Left lobe of liver (tissue), 2 donors: ENCODE data around the gene GRAMD4. TPM values are rescaled to one million over a fixed set of nuclear protein-coding genes. Genes with fewer than 3 reads are reported as not detected.

Experiments used
- ATAC-seq: fragments of 200-7000 bp; cut with Tn5 transposase; one replicate; pipeline ENCODE4 v1.9.1; 2020; ENCODE audit warnings: mild to moderate bottlenecking, moderate library complexity
- DNase-seq: peaks from one replicate; pipeline ENCODE4 v3.0.0-alpha.2; 2020; ENCODE audit warnings: low spot score
- total RNA-seq: library from RNA; stranded (reverse); gene quantifications from one replicate; pipeline ENCODE4 v1.2.1, GENCODE V29; 2021
- donor health status: DM: no; HTN: no; CAD: no; lungs with moderate emphysema.
- donor health status: DM: no; HTN: yes; CAD: no.

Gene GRAMD4
- total RNA-seq, 1 donor from 2014 or later, result 42.5 TPM

DNA sequence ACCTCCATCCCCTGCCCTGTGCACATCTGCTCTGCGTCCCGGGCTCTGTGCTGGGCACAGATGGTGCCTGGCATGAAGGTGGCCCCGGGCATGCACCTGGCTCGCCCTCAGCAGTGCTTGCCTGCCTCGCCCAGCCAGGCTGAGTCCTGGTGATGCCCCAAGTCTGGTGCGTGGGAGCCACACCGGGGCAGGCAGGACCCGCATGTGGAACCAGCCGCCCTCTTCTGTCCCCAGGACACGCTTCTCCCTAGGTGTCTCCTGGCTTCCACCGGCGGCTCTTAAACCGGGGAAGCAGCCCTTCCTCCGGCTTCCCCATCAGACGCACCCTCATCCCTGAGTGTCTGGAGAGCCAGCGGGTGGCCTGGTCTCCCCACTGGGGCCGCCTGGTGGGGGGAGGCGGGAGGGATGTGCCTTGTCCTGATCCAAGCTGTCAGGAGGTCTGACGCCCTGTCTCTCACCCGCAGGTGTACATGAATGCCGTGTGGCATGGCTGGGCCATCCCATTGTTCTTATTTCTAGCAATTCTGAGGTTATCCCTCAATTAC, 45.0 kb downstream of the GRAMD4 start:
- no peak for DNase-seq
- no peak for ATAC-seq

DNA sequence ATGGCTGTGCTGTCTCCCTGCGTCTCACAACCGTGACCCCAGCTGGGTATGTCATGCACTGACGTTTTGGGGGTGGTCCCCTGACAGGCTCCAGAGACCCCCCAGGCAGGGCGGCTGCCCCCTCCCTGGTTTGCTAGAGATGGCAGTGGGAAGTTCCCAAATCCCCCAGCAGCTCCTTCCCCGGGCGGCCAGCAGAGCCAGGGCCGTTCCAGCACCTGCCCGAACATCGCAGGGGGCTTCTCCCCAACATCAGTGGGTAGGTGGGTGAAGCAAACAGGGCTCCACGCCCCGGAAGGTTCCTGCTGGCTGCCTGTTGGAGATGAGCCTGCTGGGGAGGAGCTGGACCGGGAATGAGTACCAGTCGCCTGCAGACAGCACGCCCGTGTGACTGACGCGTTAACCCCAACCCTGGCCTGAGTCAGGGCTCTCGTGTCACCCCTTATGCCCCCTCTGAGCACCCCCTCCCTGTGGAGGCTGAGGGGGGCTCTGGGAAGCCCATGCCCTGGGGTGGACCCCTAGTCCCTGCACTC, 45.6 kb downstream of the GRAMD4 start:
- no peak for DNase-seq

DNA sequence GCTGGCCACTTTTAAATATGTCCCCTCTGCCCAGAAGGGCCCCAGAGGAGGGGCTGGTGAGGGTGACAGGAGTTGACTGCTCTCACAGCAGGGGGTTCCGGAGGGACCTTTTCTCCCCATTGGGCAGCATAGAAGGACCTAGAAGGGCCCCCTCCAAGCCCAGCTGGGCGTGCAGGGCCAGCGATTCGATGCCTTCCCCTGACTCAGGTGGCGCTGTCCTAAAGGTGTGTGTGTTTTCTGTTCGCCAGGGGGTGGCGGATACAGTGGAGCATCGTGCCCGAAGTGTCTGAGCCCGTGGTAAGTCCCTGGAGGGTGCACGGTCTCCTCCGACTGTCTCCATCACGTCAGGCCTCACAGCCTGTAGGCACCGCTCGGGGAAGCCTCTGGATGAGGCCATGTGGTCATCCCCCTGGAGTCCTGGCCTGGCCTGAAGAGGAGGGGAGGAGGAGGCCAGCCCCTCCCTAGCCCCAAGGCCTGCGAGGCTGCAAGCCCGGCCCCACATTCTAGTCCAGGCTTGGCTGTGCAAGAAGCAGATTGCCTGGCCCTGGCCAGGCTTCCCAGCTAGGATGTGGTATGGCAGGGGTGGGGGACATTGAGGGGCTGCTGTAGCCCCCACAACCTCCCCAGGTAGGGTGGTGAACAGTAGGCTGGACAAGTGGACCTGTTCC, 46.5 kb downstream of the GRAMD4 start:
- DNase-seq, result no peak
- no peak for ATAC-seq

More for the DNA sequence above, 45.6 kb downstream of the GRAMD4 start:
- ATAC-seq, result no peak

DNA sequence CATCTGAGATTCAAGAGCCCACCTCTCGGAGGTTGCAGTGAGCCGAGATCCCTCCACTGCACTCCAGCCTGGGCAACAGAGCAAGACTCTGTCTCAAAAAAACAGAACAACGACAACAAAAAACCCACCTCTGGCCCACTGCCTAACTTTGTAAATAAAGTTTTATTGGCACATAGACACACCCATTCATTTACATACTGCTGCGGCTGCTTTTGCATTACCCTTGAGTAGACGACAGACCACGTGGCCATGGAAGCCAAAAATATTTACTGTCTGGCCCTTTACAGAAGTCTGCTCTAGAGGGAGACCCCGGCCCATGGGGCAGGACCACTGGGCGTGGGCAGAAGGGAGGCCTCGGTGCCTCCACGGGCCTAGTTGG, 47.0 kb downstream of the GRAMD4 start:
- DNase-seq (no peak), ATAC-seq (no peak)

DNA sequence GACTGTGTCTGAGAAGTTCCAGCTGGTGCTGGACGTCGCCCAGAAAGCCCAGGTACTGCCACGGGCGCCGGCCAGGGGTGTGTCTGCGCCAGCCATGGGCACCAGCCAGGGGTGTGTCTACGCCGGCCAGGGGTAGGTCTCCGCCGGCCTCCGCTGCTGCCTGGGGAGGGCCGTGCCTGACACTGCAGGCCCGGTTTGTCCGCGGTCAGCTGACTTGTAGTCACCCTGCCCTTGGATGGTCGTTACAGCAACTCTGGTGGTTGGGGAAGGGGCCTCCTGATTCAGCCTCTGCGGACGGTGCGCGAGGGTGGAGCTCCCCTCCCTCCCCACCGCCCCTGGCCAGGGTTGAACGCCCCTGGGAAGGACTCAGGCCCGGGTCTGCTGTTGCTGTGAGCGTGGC, 47.9 kb downstream of the GRAMD4 start:
- ATAC-seq, result no peak
- no peak for DNase-seq

DNA sequence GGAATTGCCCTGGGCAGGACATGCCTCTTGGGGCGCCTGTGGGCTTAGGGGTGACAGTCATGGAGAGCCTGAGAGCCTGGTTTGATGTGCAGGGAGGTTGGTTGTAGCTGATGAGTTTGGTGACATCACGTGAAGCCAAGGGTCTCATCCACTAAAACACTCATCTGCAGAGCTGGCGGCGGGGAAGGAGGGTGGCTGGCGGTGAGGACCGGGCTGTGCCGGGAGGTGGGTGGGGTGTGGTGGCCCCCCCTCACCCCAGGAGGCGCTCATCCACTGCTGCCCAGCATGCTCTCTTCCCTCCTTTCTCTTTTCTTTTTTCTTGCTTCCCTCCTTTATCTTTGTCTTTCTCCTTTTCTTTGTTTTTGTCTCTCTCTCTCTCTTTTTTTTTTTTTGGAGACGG, 49.0 kb downstream of the GRAMD4 start:
- ATAC-seq, result no peak
- no peak for DNase-seq

DNA sequence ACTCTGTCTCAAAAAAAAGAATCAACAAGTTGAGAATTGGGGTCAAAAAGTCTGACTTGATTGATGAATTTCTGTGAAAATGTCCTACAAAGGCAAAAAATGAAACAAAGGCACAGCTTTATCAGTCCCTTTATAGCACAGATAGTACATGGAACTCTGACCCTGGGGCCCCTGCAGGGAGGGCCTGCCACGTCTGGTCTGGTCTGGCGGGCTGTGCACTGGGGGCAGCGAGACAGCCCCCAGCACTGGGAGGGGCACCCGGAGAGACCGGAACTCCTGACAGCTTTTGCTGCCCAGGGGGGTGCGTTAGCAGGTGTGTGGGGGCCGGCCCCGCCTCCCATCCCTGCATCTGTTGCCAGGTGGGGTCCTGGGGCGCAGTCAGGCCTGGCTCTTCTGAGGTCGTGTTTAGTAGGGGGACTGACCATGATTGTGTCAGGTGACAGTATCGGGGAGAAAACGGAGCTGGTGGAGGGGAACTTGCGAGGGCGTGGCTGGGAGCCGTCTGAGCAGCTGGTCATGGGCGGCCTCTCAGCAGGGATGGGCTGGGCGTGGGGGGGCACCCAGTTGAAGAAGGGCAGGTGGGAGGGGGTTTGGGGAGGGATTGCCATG, 51.7 kb downstream of the GRAMD4 start:
- ATAC-seq (no peak), DNase-seq (no peak)

DNA sequence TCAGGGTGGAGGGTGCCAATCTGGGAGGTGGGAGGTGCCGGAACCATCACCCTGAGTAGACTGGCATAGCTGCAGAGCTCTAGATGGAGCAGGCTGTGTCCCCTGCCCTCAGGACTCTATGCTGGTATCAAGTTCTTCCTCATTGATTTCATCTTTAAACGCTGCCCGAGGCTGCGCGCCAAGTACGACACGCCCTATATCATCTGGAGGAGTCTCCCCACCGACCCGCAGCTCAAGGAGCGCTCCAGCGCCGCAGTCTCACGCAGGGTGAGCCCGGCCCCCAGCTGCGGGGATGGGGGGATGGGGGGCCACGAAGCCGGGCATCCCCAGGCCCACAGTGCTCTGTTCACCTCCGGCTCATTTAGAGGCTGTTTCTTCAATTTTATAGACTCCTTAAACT, 52.5 kb downstream of the GRAMD4 start:
- no peak for ATAC-seq
- DNase-seq, result no peak

DNA sequence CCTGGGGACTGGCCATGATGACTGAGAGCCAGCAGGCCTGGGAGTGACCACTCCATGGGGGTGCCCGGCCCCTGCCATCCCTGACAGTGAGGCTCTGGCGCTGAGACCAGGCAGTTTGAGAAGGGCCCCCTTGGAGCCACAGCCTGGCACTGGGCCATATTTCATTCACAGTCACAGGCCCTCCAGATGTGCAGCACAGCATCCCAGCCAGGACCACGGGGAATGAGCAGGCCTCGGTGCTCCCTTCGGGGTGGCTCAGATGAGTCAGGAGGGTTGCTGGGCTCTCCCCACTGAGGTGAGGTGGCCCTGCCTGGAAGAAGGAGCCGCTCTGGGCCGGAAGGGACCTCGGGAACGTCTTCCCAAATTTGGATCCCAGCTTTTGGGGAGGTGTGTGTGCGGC, 53.0 kb downstream of the GRAMD4 start:
- no peak for DNase-seq

DNA sequence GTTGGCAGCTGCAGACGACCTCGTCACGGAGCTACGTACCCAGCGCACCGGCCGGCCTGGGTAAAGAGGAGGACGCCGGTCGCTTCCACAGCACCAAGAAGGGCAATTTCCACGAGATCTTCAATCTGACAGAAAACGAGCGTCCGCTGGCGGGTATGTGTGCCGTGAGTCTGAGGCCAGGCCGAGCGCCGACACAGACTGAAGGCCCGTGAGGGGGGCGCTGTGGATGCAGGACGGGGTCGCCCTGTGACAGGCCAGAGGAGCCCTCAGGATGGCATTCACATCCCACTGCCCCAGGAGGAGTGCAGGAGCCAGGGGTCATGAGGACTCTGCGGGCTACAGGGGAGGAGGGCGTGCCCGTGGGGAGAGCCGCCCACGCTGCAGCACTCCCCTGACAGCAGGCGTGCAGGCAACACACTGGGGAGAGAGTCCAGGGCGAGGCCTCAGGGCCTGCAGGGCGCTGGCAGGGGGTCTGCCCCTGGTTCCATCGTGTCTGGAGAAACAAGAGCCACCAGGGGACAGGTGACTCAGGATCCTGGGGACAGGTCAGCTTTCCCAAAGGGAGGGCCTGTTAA, 53.6 kb downstream of the GRAMD4 start:
- DNase-seq, result no peak
- no peak for ATAC-seq

More for the DNA sequence above, 53.0 kb downstream of the GRAMD4 start:
- no peak for ATAC-seq

DNA sequence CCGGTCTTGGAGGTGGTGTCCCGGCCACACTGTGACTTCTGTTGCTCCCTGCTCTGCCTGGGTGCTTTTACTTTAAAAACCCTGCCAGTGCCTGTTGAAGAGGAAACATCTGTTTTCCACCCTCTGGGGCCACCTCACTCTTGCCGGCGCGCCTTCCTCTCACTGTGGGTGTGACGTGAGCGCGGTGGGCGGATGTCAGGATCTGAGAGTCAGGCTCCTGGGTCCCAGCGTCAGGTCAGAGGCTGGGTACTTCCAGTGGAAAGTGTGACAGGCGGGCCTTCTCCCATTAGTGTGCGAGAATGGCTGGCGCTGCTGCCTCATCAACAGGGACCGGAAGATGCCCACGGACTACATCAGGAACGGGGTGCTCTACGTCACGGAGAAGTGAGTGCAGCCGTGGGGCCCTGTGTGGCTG, 54.2 kb downstream of the GRAMD4 start:
- DNase-seq (no peak), ATAC-seq (no peak)

DNA sequence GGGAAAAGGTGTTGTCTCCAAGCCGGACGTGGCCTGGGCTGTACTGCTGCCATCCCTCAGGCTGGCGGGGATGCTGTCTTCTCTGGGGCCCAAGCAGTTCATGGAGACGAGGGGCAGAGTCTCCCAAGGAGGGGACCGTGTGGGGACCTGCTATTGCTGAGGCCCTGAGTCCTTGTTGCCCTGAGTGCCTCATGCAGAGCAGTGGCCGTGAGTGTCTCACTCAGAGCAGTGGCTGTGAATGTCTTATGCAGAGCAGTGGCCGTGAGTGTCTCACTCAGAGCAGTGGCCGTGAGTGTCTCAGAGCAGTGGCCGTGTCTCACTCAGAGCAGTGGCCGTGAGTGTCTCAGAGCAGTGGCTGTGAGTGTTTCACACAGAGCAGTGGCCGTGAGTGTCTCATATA, 54.7 kb downstream of the GRAMD4 start:
- ATAC-seq (no peak), DNase-seq (no peak)

DNA sequence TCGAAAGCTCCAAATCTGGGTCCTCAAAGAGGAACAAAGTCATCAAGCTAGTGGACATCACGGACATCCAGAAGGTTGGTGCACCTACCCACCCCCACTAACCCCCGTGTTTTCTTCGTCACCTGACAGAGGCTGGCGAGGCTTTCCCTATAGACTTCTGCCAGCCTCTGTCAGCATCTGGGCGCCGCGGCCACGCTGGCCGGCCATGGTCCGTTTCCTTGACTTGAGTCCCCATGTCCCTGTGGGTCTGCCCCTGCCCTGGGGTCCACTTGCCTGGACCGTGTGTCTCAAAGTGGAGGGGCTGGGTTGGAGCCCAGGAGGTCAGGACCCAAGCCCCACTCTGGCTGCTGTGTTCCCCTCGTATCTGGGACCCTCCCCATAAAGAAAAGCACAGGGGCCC, 55.3 kb downstream of the GRAMD4 start:
- ATAC-seq (no peak), DNase-seq (no peak)

DNA sequence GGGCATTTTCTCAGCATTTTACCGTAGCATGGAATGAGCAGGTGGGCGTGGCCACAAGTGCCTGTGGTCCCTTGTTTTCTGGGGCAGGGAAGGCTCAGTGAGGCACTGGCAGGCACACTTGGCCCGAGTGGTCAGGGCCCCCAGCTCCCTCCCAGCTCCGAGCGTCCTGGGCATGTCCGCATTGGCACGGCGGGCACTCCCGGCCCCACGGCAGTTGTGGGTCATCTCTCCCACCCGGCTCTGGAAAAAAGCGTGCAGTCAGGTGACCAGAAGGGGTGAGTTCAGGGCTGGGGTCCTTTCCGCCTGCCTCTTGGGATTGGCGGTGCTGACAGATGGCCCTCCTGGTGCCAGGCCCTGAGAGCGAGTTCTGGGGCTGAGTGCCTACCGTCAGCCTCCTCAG, 55.8 kb downstream of the GRAMD4 start:
- no peak for DNase-seq
- no peak for ATAC-seq

DNA sequence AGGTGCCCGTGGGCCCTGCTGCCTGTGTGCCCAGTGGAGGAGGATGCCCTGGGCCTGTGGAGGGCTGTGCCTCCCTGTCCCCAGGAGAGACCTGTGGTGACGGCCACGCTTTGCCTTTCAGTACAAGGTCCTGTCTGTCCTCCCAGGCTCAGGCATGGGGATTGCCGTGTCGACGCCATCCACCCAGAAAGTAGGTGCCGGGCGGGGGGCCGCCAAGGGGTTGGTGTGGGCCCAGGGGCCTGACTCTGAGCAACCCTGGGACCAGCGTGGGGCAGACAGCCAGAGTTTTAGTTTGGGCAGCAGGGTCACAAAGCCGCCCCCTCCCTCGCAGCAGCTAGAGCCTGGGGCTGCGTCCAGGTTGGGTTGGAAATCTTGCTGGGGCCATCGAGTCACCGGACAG, 56.3 kb downstream of the GRAMD4 start:
- ATAC-seq (peak; percentile 50), DNase-seq (no peak)

DNA sequence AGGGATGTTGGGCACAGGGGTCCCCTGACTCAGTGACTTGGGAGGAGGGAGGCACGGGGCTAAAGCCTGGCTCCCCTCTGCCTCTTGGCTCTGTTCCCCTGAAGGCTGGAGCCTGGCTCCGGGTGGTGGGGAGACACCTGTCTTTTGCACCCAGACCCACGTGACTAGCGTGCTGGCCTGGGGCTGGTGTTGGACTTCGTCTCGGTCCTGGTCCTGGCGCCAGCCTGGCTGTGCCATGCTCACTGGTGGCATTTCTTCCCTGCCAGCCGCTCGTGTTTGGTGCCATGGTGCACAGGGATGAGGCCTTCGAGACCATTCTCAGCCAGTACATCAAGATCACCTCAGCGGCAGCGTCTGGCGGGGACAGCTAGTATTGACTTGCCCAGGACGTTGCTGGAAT, 56.7 kb downstream of the GRAMD4 start:
- DNase-seq, result peak; percentile 78
- peak; percentile 78 for ATAC-seq

DNA sequence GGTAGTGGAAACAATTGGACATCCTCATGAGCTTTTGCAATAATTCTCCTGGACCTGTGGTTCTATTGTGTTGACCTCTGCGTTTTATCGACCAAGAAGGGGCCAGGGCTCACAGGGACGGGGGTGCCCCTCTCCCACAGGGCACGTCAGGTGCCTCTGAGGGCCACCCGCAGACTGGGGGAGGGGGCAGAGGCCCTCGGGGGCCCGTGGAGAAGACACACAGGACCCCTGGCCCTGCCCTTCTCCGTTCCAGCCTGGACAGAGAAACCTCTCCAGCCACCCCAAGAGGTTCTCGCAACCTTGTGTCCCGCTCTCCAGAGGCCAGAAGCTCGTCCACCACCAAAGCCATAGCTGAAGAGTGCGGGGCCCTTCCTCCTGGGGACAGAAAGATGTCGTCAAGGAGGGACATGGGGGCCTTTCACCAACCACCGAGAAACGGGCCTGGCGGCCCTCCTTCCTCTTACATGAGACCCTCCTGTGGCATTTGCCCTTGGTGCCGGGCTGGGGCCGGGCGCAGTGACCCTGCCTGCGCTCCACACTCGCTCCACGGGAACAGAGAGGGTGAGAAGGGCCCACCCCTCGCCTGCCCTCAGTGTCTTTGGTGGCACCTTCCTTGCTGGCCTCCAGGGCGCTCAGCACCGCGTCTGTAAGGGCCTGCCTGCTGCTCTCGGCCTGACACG, 57.3 kb downstream of the GRAMD4 start:
- no peak for ATAC-seq
- DNase-seq, result no peak

DNA sequence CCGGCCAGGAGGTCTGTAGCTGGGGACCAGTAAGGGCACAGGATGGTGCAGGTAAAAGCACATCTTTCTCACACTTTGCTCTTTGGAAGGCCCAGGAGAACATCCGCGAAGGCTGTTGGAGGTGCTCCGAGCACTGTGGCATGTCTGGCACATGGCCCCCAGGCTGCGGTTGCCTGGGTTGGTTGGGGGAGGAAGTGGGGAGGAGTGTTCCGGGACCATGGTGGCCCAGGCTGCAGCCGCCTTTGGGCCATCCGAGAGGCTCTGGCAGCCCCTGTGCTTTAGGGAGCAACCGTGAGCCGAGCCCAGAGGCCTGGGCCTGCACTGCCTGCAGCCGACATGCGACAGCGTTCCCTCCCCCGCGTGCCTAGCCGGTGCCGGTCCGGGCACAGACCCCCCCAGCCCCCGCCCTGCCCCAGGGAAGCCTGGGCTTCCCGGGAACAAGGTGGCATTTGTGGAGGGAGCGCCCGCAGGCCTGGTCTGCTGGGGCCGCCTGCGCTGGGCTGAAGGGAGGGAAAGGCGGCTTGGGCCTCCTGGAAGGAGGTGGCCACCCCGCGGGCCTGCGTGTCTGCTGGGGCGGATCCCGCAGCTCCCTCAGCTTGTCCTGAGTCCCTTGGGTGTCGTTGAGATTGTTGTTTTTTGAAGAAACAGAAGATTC, 57.9 kb downstream of the GRAMD4 start:
- no peak for ATAC-seq
- DNase-seq, result no peak

DNA sequence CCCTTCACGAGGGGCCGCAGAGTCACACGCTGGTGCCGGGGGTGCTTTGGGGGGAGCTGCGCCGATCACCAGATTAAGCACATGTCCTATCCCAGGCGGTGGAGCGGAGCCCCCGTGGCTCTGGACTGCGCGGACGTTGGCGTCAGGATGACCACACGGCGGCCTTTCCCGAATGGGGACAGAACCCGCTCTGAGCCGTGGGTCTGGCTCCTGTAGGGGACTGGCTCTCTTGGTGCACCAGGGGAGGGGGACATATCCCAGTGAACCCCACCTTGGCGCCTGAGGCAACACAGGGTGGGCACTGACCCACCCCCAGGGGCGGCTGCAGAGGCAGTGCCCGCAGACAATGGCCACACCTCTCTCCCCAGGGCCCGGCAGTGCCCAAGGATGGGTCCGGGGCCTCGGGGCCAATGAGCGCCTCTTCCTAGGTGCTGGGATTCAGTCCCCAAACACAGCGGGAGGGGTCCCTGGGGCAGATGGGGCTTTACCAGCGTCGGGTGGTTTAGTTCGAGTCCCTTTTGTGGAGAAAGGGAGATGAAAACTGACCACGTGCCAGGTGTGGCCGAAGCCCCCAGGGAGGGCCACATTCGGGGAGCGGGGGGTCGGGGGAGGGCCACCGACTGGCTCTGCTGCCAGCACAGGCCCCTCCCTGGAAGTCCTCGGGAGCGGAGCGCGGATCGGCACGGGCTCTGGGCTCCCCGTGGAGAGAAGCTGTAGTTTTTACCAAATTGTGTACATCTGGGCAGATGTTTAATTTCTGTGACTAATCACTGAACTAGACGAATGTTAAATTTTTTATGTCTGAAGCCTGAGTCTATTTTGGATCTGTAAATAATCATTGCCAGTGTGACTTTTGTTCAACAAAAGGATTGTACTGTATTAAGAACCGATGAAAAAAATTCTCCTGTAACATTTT, 58.9 kb downstream of the GRAMD4 start:
- ATAC-seq, result no peak
- DNase-seq, result no peak

DNA sequence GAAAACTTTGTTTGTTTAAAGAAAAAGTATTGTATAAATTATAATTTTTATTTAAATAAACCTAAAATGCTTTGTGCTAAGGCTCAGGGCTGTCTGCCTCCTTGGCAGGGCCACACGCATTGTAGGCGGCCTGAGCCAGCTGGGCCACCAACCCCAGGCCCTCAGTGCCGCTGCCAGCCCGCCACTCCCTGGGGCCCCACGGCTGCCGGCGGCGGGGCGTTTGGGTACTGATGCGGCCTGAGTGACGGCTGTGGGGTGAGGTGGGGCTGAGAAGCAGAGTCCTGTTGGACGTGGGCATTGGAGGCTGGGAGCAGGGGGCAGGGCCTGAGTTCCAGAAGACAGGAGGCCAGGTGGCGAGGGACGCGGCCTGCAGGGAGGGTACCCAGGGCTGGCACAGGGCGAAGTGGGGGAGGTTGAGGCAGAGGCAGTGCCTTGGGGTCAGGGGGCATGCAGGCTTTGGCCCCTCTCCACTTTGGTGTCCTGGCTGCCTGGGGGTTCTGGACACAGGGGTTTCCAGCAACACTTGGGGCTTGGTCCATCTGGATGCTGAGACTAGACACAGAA, 59.6 kb downstream of the GRAMD4 start:
- no peak for ATAC-seq
- DNase-seq, result no peak
